ENCODE results near the gene PRSS23.
"Not testable (repeated sequence)": the region's sequence is repeated elsewhere in the genome, so short reads cannot be mapped to it uniquely, and the experiment has no call there.

PRSS23 gene, protein sequence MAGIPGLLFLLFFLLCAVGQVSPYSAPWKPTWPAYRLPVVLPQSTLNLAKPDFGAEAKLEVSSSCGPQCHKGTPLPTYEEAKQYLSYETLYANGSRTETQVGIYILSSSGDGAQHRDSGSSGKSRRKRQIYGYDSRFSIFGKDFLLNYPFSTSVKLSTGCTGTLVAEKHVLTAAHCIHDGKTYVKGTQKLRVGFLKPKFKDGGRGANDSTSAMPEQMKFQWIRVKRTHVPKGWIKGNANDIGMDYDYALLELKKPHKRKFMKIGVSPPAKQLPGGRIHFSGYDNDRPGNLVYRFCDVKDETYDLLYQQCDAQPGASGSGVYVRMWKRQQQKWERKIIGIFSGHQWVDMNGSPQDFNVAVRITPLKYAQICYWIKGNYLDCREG

DNA sequence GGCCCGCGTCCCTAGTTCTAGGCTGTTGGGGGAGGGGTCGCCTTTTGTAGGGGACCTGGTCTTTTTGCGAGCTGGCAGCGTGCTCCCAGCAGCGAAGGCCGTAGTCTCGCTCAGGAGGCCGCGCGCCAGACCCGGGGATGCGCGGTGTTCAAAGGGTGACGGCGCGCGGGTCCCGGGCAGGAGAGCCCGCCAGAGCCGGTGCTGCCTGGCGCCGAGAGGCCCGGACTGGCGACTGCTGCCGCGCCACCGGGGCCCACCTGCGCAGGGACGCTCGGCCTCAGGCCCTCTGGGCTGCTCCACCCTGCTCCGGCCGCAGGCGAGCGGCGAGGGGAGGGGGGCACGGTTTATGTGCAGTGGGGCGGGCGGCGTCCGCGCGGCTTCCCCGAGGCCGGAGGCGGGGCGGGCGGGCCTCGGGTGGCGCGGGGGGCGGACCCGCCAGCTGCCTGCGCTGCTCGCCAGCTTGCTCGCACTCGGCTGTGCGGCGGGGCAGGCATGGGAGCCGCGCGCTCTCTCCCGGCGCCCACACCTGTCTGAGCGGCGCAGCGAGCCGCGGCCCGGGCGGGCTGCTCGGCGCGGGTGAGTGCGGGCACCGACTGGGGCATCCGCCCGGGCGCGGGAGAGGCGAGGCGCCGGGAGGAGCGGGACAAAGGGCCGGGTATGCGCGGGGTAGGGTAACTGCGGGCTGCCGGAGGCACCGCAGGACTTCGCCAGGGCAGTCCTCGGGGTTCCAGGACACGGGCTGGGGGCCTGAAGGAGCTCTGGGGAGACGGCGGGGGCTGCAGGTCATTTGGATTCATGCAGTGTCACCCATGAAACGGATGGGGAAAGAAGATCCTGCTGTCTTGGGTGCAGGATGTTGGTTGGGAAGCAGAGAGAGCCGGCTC is at the start of gene PRSS23:
Gene PRSS23, plus strand, starts transcription at position 467 of the 884 bp plus-strand sequence. CDS start 7,102 bp downstream, outside the sequence.
- DNase-seq, result no peak

DNA sequence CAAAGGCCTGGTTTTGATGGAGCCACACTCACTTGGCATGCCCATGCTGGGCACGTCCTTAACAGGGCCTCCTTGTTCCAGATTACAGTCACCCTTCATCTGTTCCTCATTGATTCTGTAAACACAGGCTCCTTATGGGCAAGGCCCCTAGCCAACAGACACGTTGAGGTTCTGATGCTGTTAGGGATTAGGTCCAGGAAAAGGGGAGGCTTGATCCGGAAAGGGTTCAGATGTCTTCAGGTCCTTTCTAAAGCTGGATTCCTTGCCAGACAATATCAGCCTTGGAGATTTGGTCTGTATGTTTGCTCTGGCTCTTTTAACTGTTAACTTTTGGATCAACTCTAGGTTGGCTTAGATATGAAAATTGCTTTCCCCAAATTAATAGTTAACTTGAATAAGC is 46.9 kb upstream of the PRSS23 start:
- no peak for DNase-seq

GRCh38 chr11:86755146-86755545 is 45.2 kb upstream of the PRSS23 start:
- no peak for DNase-seq

- no peak for DNase-seq
Observed at GRCh38 chr11:86758171-86758570, 42.2 kb upstream of the PRSS23 start.

GRCh38 chr11:86760577-86760976 is 39.8 kb upstream of the PRSS23 start:
- DNase-seq, result no peak

GRCh38 chr11:86761978-86762377 is 38.4 kb upstream of the PRSS23 start:
- DNase-seq, result no peak

DNA sequence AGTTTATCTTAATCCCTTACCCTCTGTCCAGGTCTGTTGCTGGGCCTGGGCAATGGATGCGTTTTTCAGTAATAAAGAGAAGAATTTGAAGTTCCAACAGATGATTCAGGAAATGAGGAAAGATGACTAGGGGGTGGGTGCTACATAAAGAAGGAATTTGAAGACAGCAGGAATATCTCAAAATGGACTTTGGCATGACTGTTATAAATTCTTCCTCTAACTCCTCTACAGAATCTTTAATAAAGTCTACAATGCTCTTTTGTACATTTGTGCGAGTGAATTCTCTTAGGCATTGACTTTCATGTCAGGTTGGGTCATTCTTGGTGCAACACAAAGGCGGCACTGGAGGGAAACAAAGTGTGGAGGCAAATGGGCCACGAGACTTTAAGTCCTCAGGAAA is 35.1 kb upstream of the PRSS23 start:
- DNase-seq, result no peak

GRCh38 chr11:86765878-86766277 is 34.5 kb upstream of the PRSS23 start:
- no peak for DNase-seq

DNA sequence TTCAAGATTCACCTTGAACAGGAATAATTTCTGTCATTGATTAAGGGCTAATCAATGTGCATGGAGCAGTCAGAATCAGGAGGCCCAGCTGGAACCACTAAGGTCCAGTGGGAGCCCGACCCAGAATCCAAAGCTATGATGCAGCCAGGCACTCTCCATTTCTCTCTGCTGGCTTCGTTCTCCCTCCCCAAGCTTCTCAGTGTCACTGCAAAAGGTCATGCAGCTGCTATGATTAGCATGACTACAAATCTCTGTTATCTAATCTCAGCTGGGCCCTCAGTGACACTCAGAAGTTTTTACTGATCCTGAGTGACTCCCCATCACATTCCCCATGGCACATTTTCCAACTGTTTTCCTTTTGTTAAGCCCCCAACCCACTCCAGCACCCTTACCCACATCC is 31.1 kb upstream of the PRSS23 start:
- DNase-seq, result no peak

DNA sequence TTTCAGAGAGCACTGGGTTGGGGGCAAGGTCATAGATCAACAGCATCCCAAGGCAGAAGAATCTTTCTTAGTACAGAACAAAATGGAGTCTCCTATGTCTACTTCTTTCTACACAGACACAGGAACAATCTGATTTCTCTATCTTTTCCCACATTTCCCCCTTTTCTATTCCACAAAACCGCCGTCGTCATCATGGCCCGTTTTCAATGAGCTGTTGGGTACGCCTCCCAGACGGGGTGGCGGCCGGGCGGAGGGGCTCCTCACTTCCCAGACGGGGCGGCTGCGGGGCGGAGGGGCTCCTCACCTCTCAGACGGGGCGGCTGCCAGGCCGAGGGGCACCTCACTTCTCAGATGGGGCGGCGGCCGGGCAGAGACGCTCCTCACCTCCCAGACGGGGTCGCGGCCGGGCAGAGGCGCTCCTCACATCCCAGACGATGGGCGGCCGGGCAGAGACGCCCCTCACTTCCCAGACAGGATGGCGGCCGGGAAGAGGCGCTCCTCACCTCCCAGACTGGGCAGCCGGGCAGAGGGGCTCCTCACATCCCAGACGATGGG is 29.8 kb upstream of the PRSS23 start:
- not testable (repeated sequence) for DNase-seq

GRCh38 chr11:86772999-86773398 is 27.3 kb upstream of the PRSS23 start:
- no peak for DNase-seq

GRCh38 chr11:86773513-86774252 is 26.7 kb upstream of the PRSS23 start:
- DNase-seq, result no peak

GRCh38 chr11:86774417-86774816 is 25.9 kb upstream of the PRSS23 start:
- no peak for DNase-seq

DNA sequence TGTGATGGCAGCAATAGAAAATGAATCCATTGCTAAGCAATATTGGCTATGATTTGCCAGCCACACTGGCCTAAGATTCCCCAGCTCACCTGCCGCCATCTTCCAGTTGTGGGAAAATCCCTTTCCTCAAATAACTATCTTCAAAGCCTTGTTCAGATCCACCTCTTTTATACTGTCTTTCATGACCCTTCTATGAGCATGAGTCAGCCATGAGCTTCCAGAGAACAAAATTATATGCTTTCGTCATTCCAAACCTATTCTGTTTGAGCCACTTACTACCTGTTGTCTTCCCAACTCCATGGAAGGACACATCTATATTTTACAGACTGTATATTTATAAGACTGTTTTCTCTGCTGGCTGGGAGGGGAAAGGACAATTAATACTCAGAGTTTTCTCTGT is 25.0 kb upstream of the PRSS23 start:
- no peak for DNase-seq

- no peak for DNase-seq
Observed at GRCh38 chr11:86781546-86781945, 18.8 kb upstream of the PRSS23 start.

DNA sequence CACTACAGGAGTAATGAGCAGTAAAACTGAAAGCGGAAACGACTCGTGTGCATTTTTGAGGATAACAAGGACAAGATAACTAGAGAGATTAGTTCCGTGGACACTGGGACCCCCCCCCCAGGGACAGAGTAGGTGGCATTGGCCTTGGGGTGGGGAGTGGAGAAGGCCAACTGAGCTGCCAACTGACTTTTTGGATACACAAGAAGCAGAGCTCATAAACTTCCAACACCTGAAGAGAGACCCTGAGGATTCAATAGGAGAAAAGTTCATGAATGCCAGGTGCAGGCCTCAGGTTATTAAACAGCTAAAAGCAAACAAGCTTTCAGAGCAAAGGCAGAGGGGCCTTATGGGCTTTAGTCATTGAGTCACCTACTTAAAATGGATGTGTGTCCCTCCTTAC is 17.6 kb upstream of the PRSS23 start:
- no peak for DNase-seq

DNA sequence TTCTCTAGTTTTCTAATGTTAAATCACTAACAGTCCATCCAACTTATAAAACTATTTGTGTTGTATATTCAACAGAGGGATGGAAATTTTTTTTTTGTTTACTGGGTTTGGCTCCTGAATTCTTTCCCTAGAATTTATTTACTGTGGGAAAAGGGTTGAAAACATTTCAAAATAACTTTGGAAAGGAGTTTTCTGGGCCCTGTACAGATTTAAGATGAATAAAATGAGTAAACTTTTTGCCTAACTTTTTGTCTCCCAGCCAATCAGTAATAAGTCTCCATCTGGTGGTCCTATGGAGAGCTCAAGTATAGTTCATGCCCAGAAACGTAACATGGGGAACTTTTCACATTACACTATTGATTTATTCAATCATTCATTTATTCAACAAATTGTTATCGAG is 16.7 kb upstream of the PRSS23 start:
- no peak for DNase-seq

DNA sequence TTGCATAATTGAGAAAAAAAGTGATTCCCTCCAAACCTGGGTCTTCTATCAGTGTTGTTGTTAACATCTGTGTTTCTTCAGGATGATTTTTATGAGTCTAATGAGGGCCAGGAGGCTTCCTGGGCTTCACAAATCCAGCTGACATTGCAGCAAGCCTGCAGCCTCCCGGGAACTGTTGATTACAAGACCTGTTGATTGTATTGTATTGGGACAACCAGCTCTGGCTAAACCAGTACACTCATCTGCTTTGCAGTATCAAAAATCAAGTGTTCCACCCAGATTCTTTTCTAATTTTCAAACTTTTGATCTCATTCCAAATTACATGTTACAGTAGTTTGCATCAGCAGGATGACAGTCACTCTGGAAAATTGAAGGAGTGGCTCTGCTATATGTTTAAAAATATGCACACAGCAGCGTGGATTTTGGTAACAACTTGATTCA is 16.1 kb upstream of the PRSS23 start:
- no peak for DNase-seq

- no peak for DNase-seq
Observed at GRCh38 chr11:86785576-86785975, 14.8 kb upstream of the PRSS23 start.

DNA sequence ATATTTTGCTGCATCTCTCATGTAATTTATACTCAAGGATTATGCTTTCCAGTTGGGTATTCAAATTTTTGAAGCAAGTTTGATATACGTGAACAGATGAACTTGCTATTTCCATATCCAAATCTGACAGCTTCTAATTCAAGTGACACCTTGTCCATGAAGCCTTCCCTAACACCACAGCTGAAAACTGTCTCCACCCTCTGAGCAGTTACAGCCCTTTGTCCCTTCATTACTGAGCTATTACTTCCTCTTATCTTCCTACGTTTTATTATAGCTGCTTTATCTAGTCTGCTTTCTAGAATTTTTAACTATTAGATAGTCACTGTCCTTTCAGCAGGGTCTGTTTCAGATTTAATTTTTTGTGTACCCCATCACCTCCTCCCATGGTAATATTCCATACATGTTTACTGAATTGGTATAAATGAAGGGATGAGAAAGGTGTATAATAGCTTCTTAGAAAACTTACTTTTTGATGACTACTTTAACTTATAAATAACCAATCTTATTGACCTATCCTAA is 13.3 kb upstream of the PRSS23 start:
- no peak for DNase-seq

DNA sequence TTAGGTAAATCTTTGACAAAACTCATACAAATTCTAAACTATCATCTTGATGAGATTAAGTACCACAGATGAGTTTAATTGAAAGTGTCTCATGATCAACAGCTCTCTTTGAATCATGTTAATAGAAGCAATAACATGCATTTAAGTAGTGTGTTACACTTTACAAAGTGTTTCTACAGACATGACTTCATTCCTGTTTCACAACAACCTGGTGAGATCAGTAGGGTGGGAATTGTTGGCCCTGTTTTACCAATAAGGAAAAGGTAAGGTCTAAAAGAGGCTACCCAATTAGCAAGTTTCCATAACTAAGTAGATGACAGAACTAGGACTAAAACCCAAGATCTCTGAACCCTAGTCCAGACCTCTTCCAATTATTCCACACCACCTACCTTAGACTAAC is 12.7 kb upstream of the PRSS23 start:
- no peak for DNase-seq

DNA sequence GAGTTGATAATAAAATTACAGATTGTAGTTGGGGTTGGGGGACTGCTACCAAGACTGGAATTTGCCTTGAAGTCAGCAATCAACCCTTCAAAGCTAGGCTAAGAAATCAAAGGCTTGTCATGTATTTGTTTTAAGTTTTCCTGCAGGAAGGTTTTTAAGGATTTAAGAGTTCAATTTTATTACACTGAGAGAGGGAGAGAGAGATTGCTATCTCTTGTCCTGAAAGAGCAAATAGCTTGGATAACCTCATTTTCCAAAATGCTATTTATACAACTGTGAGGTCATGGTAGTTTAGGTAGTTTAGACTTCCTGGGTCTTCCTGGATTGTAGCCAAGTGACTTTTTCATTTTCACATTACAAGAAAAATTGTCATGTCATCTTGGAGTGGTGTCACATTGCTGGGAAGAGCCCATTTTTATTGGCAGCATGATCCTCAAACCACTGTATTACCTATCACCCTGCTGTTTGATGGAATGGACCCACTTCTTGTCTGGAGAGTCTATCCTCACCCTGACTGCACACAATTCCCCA is 10.1 kb upstream of the PRSS23 start:
- no peak for DNase-seq

Measured in NCI-H2171 (cell line).